ENCODE measurements around the gene FAU.

DNA sequence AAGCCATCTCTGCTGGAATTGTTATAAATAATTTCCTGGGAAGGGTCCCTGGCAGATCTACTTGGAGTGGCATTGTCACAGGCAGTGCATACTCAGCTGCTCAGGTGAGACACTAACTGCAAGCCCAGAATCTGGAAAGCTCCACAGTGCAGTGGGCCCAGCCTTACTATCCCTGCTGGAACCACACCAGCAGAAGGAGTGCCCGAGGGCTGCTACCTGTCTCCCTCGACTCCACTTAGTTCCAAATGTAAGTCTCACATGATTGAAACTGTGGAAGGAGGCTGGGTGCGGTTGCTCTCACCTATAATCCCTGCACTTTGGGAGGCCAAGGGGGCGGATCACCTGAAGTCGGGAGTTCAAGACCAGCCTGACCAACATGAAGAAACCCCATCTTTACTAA is 26.7 kb upstream of the FAU start:
- TF ChIP-seq, protein P1, sequence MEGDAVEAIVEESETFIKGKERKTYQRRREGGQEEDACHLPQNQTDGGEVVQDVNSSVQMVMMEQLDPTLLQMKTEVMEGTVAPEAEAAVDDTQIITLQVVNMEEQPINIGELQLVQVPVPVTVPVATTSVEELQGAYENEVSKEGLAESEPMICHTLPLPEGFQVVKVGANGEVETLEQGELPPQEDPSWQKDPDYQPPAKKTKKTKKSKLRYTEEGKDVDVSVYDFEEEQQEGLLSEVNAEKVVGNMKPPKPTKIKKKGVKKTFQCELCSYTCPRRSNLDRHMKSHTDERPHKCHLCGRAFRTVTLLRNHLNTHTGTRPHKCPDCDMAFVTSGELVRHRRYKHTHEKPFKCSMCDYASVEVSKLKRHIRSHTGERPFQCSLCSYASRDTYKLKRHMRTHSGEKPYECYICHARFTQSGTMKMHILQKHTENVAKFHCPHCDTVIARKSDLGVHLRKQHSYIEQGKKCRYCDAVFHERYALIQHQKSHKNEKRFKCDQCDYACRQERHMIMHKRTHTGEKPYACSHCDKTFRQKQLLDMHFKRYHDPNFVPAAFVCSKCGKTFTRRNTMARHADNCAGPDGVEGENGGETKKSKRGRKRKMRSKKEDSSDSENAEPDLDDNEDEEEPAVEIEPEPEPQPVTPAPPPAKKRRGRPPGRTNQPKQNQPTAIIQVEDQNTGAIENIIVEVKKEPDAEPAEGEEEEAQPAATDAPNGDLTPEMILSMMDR (CRISPR knock-in tag; IDR thresholded peaks at IDR 0.05) = no peak
- TF ChIP-seq, protein P2, sequence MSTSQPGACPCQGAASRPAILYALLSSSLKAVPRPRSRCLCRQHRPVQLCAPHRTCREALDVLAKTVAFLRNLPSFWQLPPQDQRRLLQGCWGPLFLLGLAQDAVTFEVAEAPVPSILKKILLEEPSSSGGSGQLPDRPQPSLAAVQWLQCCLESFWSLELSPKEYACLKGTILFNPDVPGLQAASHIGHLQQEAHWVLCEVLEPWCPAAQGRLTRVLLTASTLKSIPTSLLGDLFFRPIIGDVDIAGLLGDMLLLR (CRISPR knock-in tag; IDR thresholded peaks at IDR 0.05) = no peak
- TF ChIP-seq ARNTL (CRISPR knock-in tag; IDR thresholded peaks at IDR 0.05) (no peak), ZNF496 (CRISPR knock-in tag; IDR thresholded peaks at IDR 0.05; ENCODE audit: insufficient replicate concordance) (no peak), TGIF2 (CRISPR knock-in tag; IDR thresholded peaks at IDR 0.05) (no peak), ZNF501 (CRISPR knock-in tag; IDR thresholded peaks at IDR 0.05) (no peak), JDP2 (CRISPR knock-in tag; IDR thresholded peaks at IDR 0.05; ENCODE audit: borderline replicate concordance) (no peak), KLF13 (CRISPR knock-in tag; IDR thresholded peaks at IDR 0.05) (no peak), SP2 (CRISPR knock-in tag; IDR thresholded peaks at IDR 0.05) (no peak), ETV5 (CRISPR knock-in tag; IDR thresholded peaks at IDR 0.05; ENCODE audit: borderline replicate concordance) (no peak)
- TF ChIP-seq, protein P3, sequence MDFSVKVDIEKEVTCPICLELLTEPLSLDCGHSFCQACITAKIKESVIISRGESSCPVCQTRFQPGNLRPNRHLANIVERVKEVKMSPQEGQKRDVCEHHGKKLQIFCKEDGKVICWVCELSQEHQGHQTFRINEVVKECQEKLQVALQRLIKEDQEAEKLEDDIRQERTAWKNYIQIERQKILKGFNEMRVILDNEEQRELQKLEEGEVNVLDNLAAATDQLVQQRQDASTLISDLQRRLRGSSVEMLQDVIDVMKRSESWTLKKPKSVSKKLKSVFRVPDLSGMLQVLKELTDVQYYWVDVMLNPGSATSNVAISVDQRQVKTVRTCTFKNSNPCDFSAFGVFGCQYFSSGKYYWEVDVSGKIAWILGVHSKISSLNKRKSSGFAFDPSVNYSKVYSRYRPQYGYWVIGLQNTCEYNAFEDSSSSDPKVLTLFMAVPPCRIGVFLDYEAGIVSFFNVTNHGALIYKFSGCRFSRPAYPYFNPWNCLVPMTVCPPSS (IDR thresholded peaks at IDR 0.05) = no peak
- TF ChIP-seq, protein P4, sequence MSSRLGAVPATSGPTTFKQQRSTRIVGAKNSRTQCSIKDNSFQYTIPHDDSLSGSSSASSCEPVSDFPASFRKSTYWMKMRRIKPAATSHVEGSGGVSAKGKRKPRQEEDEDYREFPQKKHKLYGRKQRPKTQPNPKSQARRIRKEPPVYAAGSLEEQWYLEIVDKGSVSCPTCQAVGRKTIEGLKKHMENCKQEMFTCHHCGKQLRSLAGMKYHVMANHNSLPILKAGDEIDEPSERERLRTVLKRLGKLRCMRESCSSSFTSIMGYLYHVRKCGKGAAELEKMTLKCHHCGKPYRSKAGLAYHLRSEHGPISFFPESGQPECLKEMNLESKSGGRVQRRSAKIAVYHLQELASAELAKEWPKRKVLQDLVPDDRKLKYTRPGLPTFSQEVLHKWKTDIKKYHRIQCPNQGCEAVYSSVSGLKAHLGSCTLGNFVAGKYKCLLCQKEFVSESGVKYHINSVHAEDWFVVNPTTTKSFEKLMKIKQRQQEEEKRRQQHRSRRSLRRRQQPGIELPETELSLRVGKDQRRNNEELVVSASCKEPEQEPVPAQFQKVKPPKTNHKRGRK (CRISPR knock-in tag; IDR thresholded peaks at IDR 0.05) = no peak

All from HepG2 (cell line).